Measurements from ENCODE around the gene EML6. TPM values are rescaled to one million over a fixed set of nuclear protein-coding genes. Genes with fewer than 3 reads are reported as not detected.
A peak's percentile ranks its signal among the peaks of the same experiment; 100 is the strongest.

The EML6 gene
- total RNA-seq, 4 donors from 2014 or later: 1.2 to 4.4 (median 3.1) TPM

- no peak for DNase-seq
- H3K27me3 ChIP-seq: no peaks in the 10 kb centered on the region
- no peaks in the 10 kb centered on the region for H3K9me3 ChIP-seq
- intact Hi-C loops (cut with DNase I): no loop called here
- 36 to 71% methylated on average over 1 of the region's 1 CpG for WGBS, 2 donors
- peak overlapping the region in 3 of 4 donors; percentile 34 to 74 (median 67) for H3K27ac ChIP-seq
- peak overlapping the region in 1 of 4 donors; percentile 41 for H3K4me3 ChIP-seq
- H3K36me3 ChIP-seq: no peaks in the 10 kb centered on the region
- H3K4me1 ChIP-seq: peaks cover 0 to 24% (median 0%) of the 10 kb centered on the region in 3 donors
- no peak for TF ChIP-seq POLR2A (IDR thresholded peaks at IDR 0.05)
- TF ChIP-seq CTCF (IDR thresholded peaks at IDR 0.05): no peak
These were observed 91.7 kb downstream of the EML6 start for GRCh38 chr2:54815148-54815539.

- H3K27me3 ChIP-seq: peaks cover 0 to 2% (median 0%) of the 10 kb centered on the region in 4 donors
- H3K9me3 ChIP-seq: no peaks in the 10 kb centered on the region
- H3K4me1 ChIP-seq: peaks cover 0 to 24% (median 0%) of the 10 kb centered on the region in 3 donors
- no peak for TF ChIP-seq POLR2A (IDR thresholded peaks at IDR 0.05)
- TF ChIP-seq CTCF (IDR thresholded peaks at IDR 0.05): no peak
- H3K36me3 ChIP-seq: no peaks in the 10 kb centered on the region
- no peak overlapping the region for H3K27ac ChIP-seq
- 63 to 84% methylated on average over 2 of the region's 2 CpGs for WGBS, 2 donors
- H3K4me3 ChIP-seq: no peak overlapping the region
- DNase-seq: no peak
- intact Hi-C loops (cut with DNase I): no loop called here
These were observed 94.8 kb downstream of the EML6 start for GRCh38 chr2:54818226-54818625.

GRCh38 chr2:54820558-54820957 is 97.1 kb downstream of the EML6 start:
- peaks cover 0 to 2% (median 0%) of the 10 kb centered on the region in 4 donors for H3K27me3 ChIP-seq
- no peak overlapping the region for H3K4me3 ChIP-seq
- no peaks in the 10 kb centered on the region for H3K9me3 ChIP-seq
- no peak for DNase-seq
- H3K4me1 ChIP-seq: peaks cover 0 to 5% (median 0%) of the 10 kb centered on the region in 3 donors
- TF ChIP-seq POLR2A (IDR thresholded peaks at IDR 0.05): no peak
- no peak for TF ChIP-seq CTCF (IDR thresholded peaks at IDR 0.05)
- H3K27ac ChIP-seq: no peak overlapping the region
- 72 to 78% methylated on average over 3 of the region's 3 CpGs for WGBS, 2 donors
- no peaks in the 10 kb centered on the region for H3K36me3 ChIP-seq
- intact Hi-C loops (cut with DNase I): no loop called here

DNA sequence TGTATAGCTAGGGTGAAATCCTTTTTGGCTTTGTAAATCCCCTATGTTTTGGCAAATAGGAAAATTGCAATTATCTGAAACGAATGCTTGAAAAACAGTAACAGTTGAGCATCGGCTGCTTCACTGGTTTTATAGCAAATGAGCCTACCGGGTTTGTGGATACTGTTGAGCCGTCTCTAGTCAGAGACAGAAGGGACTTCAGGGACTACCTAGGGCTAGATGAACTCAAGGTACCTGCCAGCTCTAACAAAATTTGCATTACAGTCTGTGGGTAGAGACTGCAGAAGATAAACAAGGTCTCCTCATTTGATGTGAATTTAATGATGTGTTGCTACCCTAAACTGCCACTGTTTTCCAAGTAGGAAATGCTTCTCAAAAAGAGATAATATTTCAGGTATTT is 101.1 kb downstream of the EML6 start:
- H3K4me1 ChIP-seq: no peaks in the 10 kb centered on the region
- H3K4me3 ChIP-seq: no peak overlapping the region
- no peaks in the 10 kb centered on the region for H3K9me3 ChIP-seq
- no peak for DNase-seq
- H3K36me3 ChIP-seq: no peaks in the 10 kb centered on the region
- H3K27ac ChIP-seq: no peak overlapping the region
- H3K27me3 ChIP-seq: peaks cover 0 to 2% (median 0%) of the 10 kb centered on the region in 4 donors
- TF ChIP-seq CTCF (IDR thresholded peaks at IDR 0.05) (no peak), POLR2A (IDR thresholded peaks at IDR 0.05) (no peak)
- 74 to 86% methylated on average over 4 of the region's 4 CpGs for WGBS, 2 donors
- intact Hi-C loops (cut with DNase I): no loop called here

DNA sequence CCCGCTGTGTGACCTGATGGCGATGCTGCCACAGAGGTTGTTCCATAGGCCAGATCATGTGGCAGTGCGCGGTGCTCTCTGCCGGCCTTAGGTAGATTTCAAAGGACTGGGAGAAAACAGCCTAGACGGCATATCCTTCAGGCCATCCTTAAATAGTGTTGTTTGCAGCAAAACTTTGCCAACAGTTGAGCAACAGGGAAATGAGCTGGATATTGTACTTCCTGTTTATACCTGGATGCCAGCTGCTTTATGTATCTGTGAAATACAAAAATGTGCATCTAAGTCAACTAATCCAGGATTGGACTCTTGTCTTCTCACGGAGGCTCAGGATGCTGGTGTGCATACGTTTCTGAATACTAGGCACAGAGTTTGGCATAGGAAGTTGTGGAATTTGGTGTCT is 107.1 kb downstream of the EML6 start:
- H3K9me3 ChIP-seq: no peaks in the 10 kb centered on the region
- whole genome bisulfite sequencing, 2 donors: 69 to 86% methylated on average over 3 to 8 of the region's 8 CpGs
- no peaks in the 10 kb centered on the region for H3K4me1 ChIP-seq
- H3K36me3 ChIP-seq: no peaks in the 10 kb centered on the region
- H3K27ac ChIP-seq: no peak overlapping the region
- intact Hi-C loops (cut with DNase I): loop anchor here (10.0 kb wide), 1 partner anchor 306 kb away; no protein-coding TSS in a partner anchor
- H3K4me3 ChIP-seq: no peak overlapping the region
- TF ChIP-seq POLR2A (IDR thresholded peaks at IDR 0.05): no peak
- TF ChIP-seq CTCF (IDR thresholded peaks at IDR 0.05): no peak
- no peak for DNase-seq
- no peaks in the 10 kb centered on the region for H3K27me3 ChIP-seq
